ENCODE results near the gene PTPRD. TPM values are rescaled to one million over a fixed set of nuclear protein-coding genes. Genes with fewer than 3 reads are reported as not detected.

Gene PTPRD
- total RNA-seq, 2 experiments from 2014 or later: not detected

DNA sequence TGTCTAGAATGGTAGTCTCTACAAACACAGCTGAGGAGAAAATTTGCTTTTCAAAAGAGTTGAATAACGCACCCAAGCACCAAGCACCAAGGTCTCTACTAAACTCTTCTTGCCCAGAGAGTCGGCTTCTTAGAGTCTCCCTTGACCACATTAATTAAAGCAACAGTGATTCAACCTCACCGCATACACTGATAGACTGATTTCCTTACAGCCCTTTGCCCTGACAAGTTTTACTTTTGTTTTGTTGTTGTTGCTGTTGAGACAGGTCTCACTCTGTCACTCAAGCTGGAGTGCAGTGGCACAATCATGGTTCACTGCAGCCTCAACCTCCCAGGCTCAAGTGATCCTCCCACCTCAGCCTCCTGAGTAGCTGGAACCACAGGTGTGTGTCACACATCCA lies 1777.5 kb downstream of the PTPRD start:
- no peak overlapping the region for H3K27ac Mint-ChIP-seq
- H3K36me3 Mint-ChIP-seq (ENCODE audit: low read depth): no peaks in the 10 kb centered on the region
- CTCF ChIA-PET: no interaction called here
- no peak overlapping the region for H3K4me3 Mint-ChIP-seq
- H3K4me1 Mint-ChIP-seq: no peaks in the 10 kb centered on the region
- DNase-seq: no peak
- POLR2A ChIA-PET: no interaction called here
- H3K27me3 Mint-ChIP-seq: no peaks in the 10 kb centered on the region
- H3K9me3 Mint-ChIP-seq: no peaks in the 10 kb centered on the region

GRCh38 chr9:8832955-8833354 lies 1779.8 kb downstream of the PTPRD start:
- CTCF ChIA-PET: interaction anchor here (0.6 kb wide), 1 partner anchor 61 kb away, joined by 4 read pairs; no protein-coding TSS in a partner anchor
- H3K4me1 Mint-ChIP-seq: no peaks in the 10 kb centered on the region

GRCh38 chr9:8832386-8832785 lies 1780.4 kb downstream of the PTPRD start:
- DNase-seq: no peak
- Mint-ChIP-seq H3K4me1 (no peaks in the 10 kb centered on the region), H3K27me3 (no peaks in the 10 kb centered on the region), H3K4me3 (no peak overlapping the region), H3K27ac (no peak overlapping the region), H3K36me3 (ENCODE audit: low read depth) (no peaks in the 10 kb centered on the region), H3K9me3 (no peaks in the 10 kb centered on the region)
- ChIA-PET CTCF (interaction anchor here (0.6 kb wide), 1 partner anchor 62 kb away, joined by 4 read pairs; no protein-coding TSS in a partner anchor), POLR2A (no interaction called here)

More at GRCh38 chr9:8832955-8833354, 1779.8 kb downstream of the PTPRD start:
- DNase-seq: no peak
- no peak overlapping the region for H3K27ac Mint-ChIP-seq
- no peaks in the 10 kb centered on the region for H3K9me3 Mint-ChIP-seq
- H3K27me3 Mint-ChIP-seq: no peaks in the 10 kb centered on the region
- H3K36me3 Mint-ChIP-seq (ENCODE audit: low read depth): no peaks in the 10 kb centered on the region
- H3K4me3 Mint-ChIP-seq: no peak overlapping the region
- POLR2A ChIA-PET: no interaction called here

DNA sequence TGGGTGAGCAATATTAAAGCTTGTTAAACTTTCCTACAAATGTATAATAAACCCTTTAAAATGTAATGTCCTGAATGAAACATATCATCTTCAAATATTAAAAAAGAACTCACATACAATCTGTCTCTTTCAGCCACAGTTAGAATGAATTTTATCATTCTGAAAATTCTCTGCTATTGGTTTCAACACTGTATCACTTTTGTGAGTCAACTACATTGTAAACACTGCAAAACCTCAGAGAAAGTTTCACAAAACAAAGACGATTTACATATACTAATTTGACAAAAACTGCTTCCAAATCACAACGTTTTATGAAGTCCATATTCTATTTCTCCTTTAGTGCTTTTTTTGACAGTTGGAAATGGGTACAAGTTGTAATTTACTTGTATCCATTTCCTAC lies 1781.2 kb downstream of the PTPRD start:
- Mint-ChIP-seq H3K9me3 (no peaks in the 10 kb centered on the region), H3K27me3 (no peaks in the 10 kb centered on the region), H3K4me1 (no peaks in the 10 kb centered on the region), H3K27ac (no peak overlapping the region), H3K4me3 (no peak overlapping the region), H3K36me3 (ENCODE audit: low read depth) (no peaks in the 10 kb centered on the region)
- ChIA-PET CTCF (no interaction called here), POLR2A (no interaction called here)
- DNase-seq: no peak

GRCh38 chr9:8826281-8826680 lies 1786.5 kb downstream of the PTPRD start:
- Mint-ChIP-seq H3K27ac (no peak overlapping the region), H3K27me3 (no peaks in the 10 kb centered on the region), H3K4me1 (peaks cover 7% of the 10 kb centered on the region), H3K36me3 (ENCODE audit: low read depth) (no peaks in the 10 kb centered on the region), H3K9me3 (peaks cover 2% of the 10 kb centered on the region), H3K4me3 (no peak overlapping the region)
- CTCF ChIA-PET: no interaction called here
- POLR2A ChIA-PET: no interaction called here
- no peak for DNase-seq

- CTCF ChIA-PET: no interaction called here
- Mint-ChIP-seq H3K4me3 (no peak overlapping the region), H3K27me3 (no peaks in the 10 kb centered on the region), H3K36me3 (ENCODE audit: low read depth) (no peaks in the 10 kb centered on the region), H3K9me3 (peaks cover 2% of the 10 kb centered on the region), H3K27ac (no peak overlapping the region), H3K4me1 (peaks cover 7% of the 10 kb centered on the region)
- POLR2A ChIA-PET: no interaction called here
- DNase-seq: no peak
Measured at GRCh38 chr9:8825585-8826147, 1787.1 kb downstream of the PTPRD start.

GRCh38 chr9:8823131-8823895 lies 1789.5 kb downstream of the PTPRD start:
- no peak for DNase-seq
- Mint-ChIP-seq H3K36me3 (ENCODE audit: low read depth) (no peaks in the 10 kb centered on the region), H3K27me3 (no peaks in the 10 kb centered on the region), H3K4me3 (no peak overlapping the region), H3K4me1 (peaks cover 7% of the 10 kb centered on the region), H3K9me3 (peaks cover 2% of the 10 kb centered on the region), H3K27ac (no peak overlapping the region)
- POLR2A ChIA-PET: no interaction called here
- CTCF ChIA-PET: no interaction called here

DNA sequence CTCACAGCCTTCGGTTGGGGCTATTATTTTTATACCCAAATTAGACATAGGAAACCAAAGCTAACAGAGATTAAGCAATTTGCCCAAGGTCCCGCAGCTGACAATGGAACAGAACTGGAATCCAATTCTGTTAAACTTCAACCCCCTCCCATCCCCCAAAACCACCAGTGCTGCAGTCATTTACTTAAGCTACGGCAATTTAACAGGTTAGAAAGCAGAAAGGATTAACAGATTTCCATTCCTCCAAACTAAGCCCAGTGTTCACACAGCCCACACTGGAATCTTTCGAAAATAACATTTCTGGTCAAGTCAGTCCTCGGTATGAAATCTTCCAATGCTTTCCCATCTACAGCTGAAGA lies 1790.2 kb downstream of the PTPRD start:
- Mint-ChIP-seq H3K4me3 (no peak overlapping the region), H3K27ac (no peak overlapping the region), H3K27me3 (no peaks in the 10 kb centered on the region), H3K36me3 (ENCODE audit: low read depth) (no peaks in the 10 kb centered on the region), H3K9me3 (peaks cover 2% of the 10 kb centered on the region), H3K4me1 (peaks cover 7% of the 10 kb centered on the region)
- CTCF ChIA-PET: no interaction called here
- no peak for DNase-seq
- POLR2A ChIA-PET: no interaction called here

GRCh38 chr9:8821910-8822666 lies 1790.7 kb downstream of the PTPRD start:
- H3K9me3 Mint-ChIP-seq: peaks cover 2% of the 10 kb centered on the region
- no peak for DNase-seq
- H3K27me3 Mint-ChIP-seq: no peaks in the 10 kb centered on the region
- H3K27ac Mint-ChIP-seq: no peak overlapping the region
- H3K4me1 Mint-ChIP-seq: peaks cover 7% of the 10 kb centered on the region
- H3K36me3 Mint-ChIP-seq (ENCODE audit: low read depth): no peaks in the 10 kb centered on the region
- CTCF ChIA-PET: no interaction called here
- H3K4me3 Mint-ChIP-seq: no peak overlapping the region
- POLR2A ChIA-PET: no interaction called here

GRCh38 chr9:8817335-8817734 lies 1795.5 kb downstream of the PTPRD start:
- H3K36me3 Mint-ChIP-seq (ENCODE audit: low read depth): no peaks in the 10 kb centered on the region
- H3K27ac Mint-ChIP-seq: no peak overlapping the region
- POLR2A ChIA-PET: no interaction called here
- H3K4me1 Mint-ChIP-seq: peaks cover 7% of the 10 kb centered on the region
- no peak for DNase-seq
- H3K9me3 Mint-ChIP-seq: no peaks in the 10 kb centered on the region
- H3K27me3 Mint-ChIP-seq: no peaks in the 10 kb centered on the region
- H3K4me3 Mint-ChIP-seq: no peak overlapping the region
- CTCF ChIA-PET: no interaction called here

DNA sequence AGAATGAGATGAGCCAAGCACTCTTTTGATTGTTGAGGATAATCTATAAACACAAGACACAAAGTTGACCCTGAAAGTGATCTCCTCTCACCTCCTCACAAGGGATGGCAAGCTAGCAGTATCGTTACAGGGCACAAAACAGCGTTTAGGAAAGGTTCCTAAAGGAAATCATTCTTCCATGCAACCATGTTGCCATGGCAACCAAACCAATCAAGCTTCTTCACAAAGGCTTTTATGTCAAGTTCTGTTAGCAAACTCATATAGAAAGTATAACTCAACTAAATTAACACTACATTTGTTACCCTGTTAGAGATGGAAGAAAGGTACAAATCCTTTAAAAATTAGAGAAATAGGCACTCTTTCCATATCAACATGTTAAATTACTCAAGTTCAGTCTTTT lies 1796.4 kb downstream of the PTPRD start:
- ChIA-PET CTCF (no interaction called here), POLR2A (no interaction called here)
- DNase-seq: no peak
- H3K4me3 Mint-ChIP-seq: no peak overlapping the region
- no peaks in the 10 kb centered on the region for H3K9me3 Mint-ChIP-seq
- H3K36me3 Mint-ChIP-seq (ENCODE audit: low read depth): no peaks in the 10 kb centered on the region
- no peaks in the 10 kb centered on the region for H3K4me1 Mint-ChIP-seq
- no peaks in the 10 kb centered on the region for H3K27me3 Mint-ChIP-seq
- H3K27ac Mint-ChIP-seq: no peak overlapping the region

DNA sequence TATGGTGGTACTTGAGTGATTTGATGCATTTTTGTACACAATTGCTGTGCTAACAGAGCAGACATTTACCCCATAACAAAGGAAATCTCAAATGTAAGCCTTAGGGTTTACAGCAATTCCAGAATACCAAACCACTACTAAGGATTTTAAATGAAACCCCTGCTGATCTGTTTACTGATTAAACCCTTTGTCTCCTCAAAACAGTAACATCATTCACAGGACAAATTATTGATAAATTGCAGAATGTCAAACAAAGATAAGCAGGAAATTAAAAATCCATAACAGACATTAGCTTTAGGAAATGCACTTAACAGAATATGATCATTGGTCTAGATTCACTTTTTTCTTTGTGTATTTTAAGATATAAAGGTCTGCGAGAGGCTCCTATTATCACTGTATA lies 1796.9 kb downstream of the PTPRD start:
- Mint-ChIP-seq H3K27ac (no peak overlapping the region), H3K27me3 (no peaks in the 10 kb centered on the region), H3K4me1 (no peaks in the 10 kb centered on the region), H3K36me3 (ENCODE audit: low read depth) (no peaks in the 10 kb centered on the region), H3K9me3 (no peaks in the 10 kb centered on the region), H3K4me3 (no peak overlapping the region)
- CTCF ChIA-PET: no interaction called here
- no peak for DNase-seq
- POLR2A ChIA-PET: no interaction called here

DNA sequence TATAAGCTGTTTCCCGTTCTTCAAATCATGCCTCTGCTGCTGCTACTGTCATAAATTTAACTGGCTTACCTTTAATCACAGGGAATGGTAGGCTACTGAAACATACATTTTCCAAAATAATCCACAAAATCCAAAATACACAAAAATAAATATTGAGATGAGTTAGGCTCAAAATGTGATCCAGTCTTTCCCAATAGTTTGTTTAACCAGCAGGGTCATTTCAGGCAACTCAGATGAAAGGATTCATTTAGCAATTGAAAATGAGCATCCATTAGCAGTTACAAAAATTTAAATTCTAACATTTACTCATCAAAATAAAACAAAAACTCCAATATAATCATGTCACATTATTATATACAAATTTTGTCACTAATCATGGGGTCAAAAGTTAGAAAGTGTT lies 1797.6 kb downstream of the PTPRD start:
- ChIA-PET POLR2A (no interaction called here), CTCF (no interaction called here)
- Mint-ChIP-seq H3K27ac (no peak overlapping the region), H3K9me3 (no peaks in the 10 kb centered on the region), H3K27me3 (no peaks in the 10 kb centered on the region), H3K4me1 (no peaks in the 10 kb centered on the region), H3K36me3 (ENCODE audit: low read depth) (no peaks in the 10 kb centered on the region), H3K4me3 (no peak overlapping the region)
- DNase-seq: no peak

- CTCF ChIA-PET: no interaction called here
- POLR2A ChIA-PET: no interaction called here
- Mint-ChIP-seq H3K4me3 (no peak overlapping the region), H3K27ac (no peak overlapping the region), H3K36me3 (ENCODE audit: low read depth) (no peaks in the 10 kb centered on the region), H3K9me3 (no peaks in the 10 kb centered on the region), H3K4me1 (no peaks in the 10 kb centered on the region), H3K27me3 (no peaks in the 10 kb centered on the region)
- no peak for DNase-seq
Measured at GRCh38 chr9:8812888-8813287, 1799.9 kb downstream of the PTPRD start.

All from activated CD4-positive, alpha-beta memory T cell treated with anti-CD3 and anti-CD28 coated beads, Interleukin-2, amount 10 ng/mL, durations not matched to agents 7 days and 5 days (primary cell).